HG02571 (cell line): ENCODE measurements around the gene B3GNT9.

Experiments
- ATAC-seq: cut with Tn5 transposase; IDR thresholded peaks from one replicate; pipeline ENCODE4 v1.9.1; 2021; ENCODE audit warnings: mild to moderate bottlenecking, moderate library complexity; ENCODE audit not compliant: unreplicated experiment

Gene B3GNT9

GRCh38 chr16:67150833-67151396 is at the start of gene B3GNT9:
Gene B3GNT9 (minus strand): TSS chr16:67150998. CDS start chr16:67150485, 513 bp downstream.
- ATAC-seq, result peak; percentile 53

GRCh38 chr16:67200491-67200890 is 49.7 kb upstream of the B3GNT9 start:
- no peak for ATAC-seq

- no peak for ATAC-seq
These were observed 49.0 kb upstream of the B3GNT9 start for GRCh38 chr16:67199808-67200198.

GRCh38 chr16:67199011-67199807 is 48.4 kb upstream of the B3GNT9 start, which contains the start of gene ELMO3:
Gene ELMO3 (plus strand): TSS chr16:67199131. CDS start chr16:67199327, 196 bp downstream.
- no peak for ATAC-seq

- ATAC-seq, result no peak
These were observed 47.5 kb upstream of the B3GNT9 start for GRCh38 chr16:67198238-67198734.

GRCh38 chr16:67197704-67198103 is 46.9 kb upstream of the B3GNT9 start:
- ATAC-seq, result no peak

GRCh38 chr16:67196881-67197280 is 46.1 kb upstream of the B3GNT9 start:
- no peak for ATAC-seq

- ATAC-seq, result no peak
These were observed 44.9 kb upstream of the B3GNT9 start for GRCh38 chr16:67195676-67196075.

- ATAC-seq, result no peak
These were observed 43.5 kb upstream of the B3GNT9 start for GRCh38 chr16:67194260-67194659.

GRCh38 chr16:67193536-67193935 is 42.7 kb upstream of the B3GNT9 start:
- ATAC-seq, result no peak

GRCh38 chr16:67192781-67193361 is 42.1 kb upstream of the B3GNT9 start:
- no peak for ATAC-seq

GRCh38 chr16:67191995-67192681 is 41.3 kb upstream of the B3GNT9 start, which contains the start of gene E2F4:
Gene E2F4 (plus strand): TSS chr16:67192155. CDS start chr16:67192228, 73 bp downstream.
- ATAC-seq, result peak; percentile 81

GRCh38 chr16:67191411-67191994 is 40.7 kb upstream of the B3GNT9 start:
- no peak for ATAC-seq

- no peak for ATAC-seq
These were observed 39.9 kb upstream of the B3GNT9 start for GRCh38 chr16:67190448-67191399.

GRCh38 chr16:67190041-67190440 is 39.2 kb upstream of the B3GNT9 start, which contains the start of gene EXOC3L1:
Gene EXOC3L1 (minus strand): TSS chr16:67190136. CDS start chr16:67189676, 460 bp downstream.
- no peak for ATAC-seq

- ATAC-seq, result no peak
These were observed 38.0 kb upstream of the B3GNT9 start for GRCh38 chr16:67188798-67189197.

- no peak for ATAC-seq
These were observed 37.5 kb upstream of the B3GNT9 start for GRCh38 chr16:67188323-67188722.

GRCh38 chr16:67187175-67187890 is 36.5 kb upstream of the B3GNT9 start:
- no peak for ATAC-seq

- no peak for ATAC-seq
These were observed 35.8 kb upstream of the B3GNT9 start for GRCh38 chr16:67186550-67186950.
